Kidney epithelial cell (primary cell): Measurements from ENCODE around the gene TMEM134. TPM values are rescaled to one million over a fixed set of nuclear protein-coding genes. Genes with fewer than 3 reads are reported as not detected.

Experiments
- DNase-seq: peaks from one replicate; pipeline ENCODE4 v3.0.0-alpha.2; 2010; ENCODE audit warnings: low read depth
- H3K27me3 ChIP-seq: 2 replicates; pipeline ENCODE4 v1.6.0; 2011; ENCODE audit warnings: low read length; ENCODE audit not compliant: control insufficient read depth, insufficient read depth
- H3K36me3 ChIP-seq: 2 replicates; pipeline ENCODE4 v1.5.1; 2011; ENCODE audit warnings: low read length; ENCODE audit not compliant: control insufficient read depth, insufficient read depth
- H3K4me3 ChIP-seq: 2 replicates; pipeline ENCODE4 v1.5.1; 2011; ENCODE audit warnings: low read depth, mild to moderate bottlenecking, control low read depth, low read length
- CTCF ChIP-seq: IDR thresholded peaks from 2 replicates; pipeline ENCODE4 v1.5.1; 2011; ENCODE audit warnings: mild to moderate bottlenecking, moderate library complexity, low read length, control low read depth, inconsistent platforms; ENCODE audit not compliant: insufficient read depth, poor library complexity, severe bottlenecking
- total RNA-seq: library from RNA; depleted of rRNA; stranded (reverse); fragments of >200 nt; gene quantifications from 2 replicates; pipeline ENCODE4 v1.2.3, GENCODE V29; 2015

TMEM134 gene
- total RNA-seq, 1 donor from 2014 or later: 102 TPM

DNA sequence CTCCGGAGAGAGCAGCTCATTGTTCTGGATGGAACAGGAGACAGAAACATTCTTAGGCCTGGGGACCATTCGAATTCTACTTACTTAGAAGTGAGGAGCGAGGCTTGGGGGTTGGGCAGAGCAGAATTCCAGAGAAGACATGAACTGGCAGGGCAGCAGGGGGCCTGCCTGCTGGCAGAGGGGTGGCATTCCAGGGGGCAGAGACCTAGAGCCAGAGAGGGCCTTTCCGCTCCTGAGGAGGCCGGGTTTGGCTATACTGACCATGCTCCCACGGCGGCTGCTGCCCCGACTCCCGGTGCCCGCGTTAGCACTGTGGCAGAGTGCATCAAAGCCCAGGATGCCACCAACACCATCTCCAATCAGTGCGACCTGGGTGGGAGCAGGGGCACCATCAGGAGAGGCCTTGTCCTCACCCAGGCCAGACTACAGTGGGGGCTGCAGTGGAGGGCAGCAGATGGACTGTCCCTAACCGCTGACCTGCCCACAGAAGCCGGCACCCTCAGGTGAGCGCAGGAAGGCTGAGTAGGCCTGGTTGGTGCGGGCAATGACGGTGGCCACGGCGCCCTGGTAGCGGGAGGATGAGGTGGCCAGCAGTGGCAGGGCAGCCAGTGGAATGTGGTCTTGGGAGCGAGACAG is 28.7 kb upstream of the TMEM134 start:
- TF ChIP-seq CTCF: no peak
- Histone ChIP-seq H3K4me3 (no peak overlapping the region), H3K36me3 (peaks cover 7% of the 10 kb centered on the region), H3K27me3 (no peaks in the 10 kb centered on the region)
- no peak for DNase-seq

- H3K27me3 ChIP-seq: no peaks in the 10 kb centered on the region
- TF ChIP-seq CTCF: no peak
- peaks cover 8% of the 10 kb centered on the region for H3K36me3 ChIP-seq
- H3K4me3 ChIP-seq: no peak overlapping the region
- DNase-seq: no peak
These were observed 27.1 kb upstream of the TMEM134 start for GRCh38 chr11:67496113-67496512.

GRCh38 chr11:67495234-67496005 is 26.4 kb upstream of the TMEM134 start:
- Histone ChIP-seq H3K36me3 (peaks cover 8% of the 10 kb centered on the region), H3K27me3 (no peaks in the 10 kb centered on the region), H3K4me3 (no peak overlapping the region)
- DNase-seq: no peak
- no peak for TF ChIP-seq CTCF

DNA sequence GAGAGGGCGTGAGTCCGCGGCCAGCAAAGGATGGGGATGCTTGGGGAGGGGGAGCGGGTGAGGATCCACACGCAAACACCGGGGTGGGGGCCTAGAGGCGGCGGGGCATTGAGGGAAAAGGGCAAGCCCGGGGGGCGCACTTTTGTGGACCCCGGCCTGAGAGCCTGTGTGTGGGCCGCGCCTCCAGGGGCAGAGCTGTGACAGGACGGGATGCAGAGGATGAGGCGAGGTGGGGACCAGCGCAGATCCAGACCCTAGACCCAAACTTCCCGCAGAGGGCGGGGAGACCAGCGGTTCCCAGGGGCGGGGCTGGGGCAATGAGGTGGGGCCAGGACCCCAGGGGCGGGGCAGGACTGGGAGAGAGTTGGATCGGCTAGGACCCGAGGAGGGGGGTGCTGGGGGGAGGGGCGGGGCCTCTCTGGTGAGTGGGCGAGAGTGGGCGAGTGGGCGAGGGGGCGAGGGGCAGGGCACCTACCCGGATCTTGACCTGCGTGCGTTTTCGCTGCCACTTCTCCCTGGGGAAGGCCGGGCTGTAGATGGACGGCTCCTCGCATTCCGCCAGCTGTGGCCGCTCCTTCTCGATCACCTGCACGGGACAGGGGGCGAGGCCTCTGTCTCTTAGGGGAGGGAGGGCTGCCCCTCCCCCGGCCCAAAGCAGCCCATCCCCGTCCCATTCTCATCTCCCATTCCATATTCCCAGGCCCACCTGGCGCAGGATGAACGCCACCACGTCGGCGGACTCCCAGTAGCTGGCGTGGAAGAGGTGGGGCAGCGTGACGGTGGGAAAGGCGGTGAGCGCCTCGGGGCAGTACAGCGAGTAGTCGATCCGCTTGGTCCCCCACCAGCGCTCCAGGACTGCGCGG is 25.6 kb upstream of the TMEM134 start:
- Histone ChIP-seq H3K4me3 (no peak overlapping the region), H3K36me3 (peaks cover 6% of the 10 kb centered on the region), H3K27me3 (no peaks in the 10 kb centered on the region)
- no peak for DNase-seq
- TF ChIP-seq CTCF: no peak

DNA sequence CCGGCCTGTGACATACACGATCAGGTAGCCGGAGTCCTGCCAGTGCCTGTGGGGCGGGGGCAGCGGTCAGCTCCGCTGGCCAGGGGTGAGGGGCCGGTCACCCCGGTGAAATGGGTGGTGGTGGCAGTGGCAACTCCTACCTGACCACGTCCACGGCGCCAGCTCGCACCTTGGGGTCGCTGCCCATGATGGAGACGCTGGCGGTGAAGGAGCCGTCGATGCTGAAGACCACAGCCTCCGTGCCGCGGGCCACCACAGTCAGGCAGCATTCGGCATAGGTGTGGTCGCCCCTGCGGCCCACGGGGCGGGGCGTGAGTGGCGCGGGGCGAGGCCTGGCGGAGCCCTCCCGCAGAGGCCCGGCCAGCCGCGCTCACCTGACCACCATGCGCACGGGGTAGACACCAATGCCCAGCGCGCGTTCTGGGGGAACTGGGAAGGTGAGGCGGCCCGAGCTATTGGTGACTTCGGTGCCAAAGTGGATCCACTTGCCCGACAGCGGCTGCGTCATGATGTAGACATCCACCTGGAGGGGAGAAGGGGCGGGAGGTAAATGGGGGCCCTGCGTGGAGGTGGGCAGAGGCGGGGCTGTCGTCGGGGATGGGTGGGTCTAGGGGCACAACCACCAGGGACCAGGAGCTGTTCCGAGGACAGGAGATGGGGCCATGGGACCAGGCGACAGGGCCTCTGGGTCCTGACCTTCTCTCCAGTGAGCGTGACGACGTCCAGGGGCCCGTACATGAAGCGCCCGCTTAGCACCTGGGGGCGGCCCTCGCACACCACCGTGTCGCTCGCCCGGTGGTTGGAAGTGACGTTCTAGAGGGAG is 24.7 kb upstream of the TMEM134 start:
- peaks cover 5% of the 10 kb centered on the region for H3K36me3 ChIP-seq
- H3K4me3 ChIP-seq: no peak overlapping the region
- DNase-seq: no peak
- TF ChIP-seq CTCF: no peak
- no peaks in the 10 kb centered on the region for H3K27me3 ChIP-seq
